GM18951 (cell line): Measurements from ENCODE around the gene MAP3K7CL.

Experiments
- POLR2A ChIP-seq: IDR thresholded peaks from 4 replicates; pipeline ENCODE4 v1.6.1; 2011; ENCODE audit warnings: mild to moderate bottlenecking; ENCODE audit not compliant: insufficient read length, insufficient read depth; ENCODE audit errors: extremely low read depth
- in situ Hi-C: fragments of 300-500 bp; cut with MboI; formaldehyde crosslinking; loops from one replicate; pipeline ENCODE4 v1.12.0; 2022; ENCODE audit warnings: low sequenced_read_pairs, mixed read lengths, inconsistent platforms; ENCODE audit not compliant: unreplicated experiment

The MAP3K7CL gene

GRCh38 chr21:29196670-29197191 is 66.3 kb downstream of the MAP3K7CL start:
- in situ Hi-C loops = no loop called here
- TF ChIP-seq POLR2A = no peak

GRCh38 chr21:29201186-29201585 is 70.7 kb downstream of the MAP3K7CL start:
- TF ChIP-seq POLR2A = no peak
- in situ Hi-C loops = no loop called here

- in situ Hi-C loops = no loop called here
- TF ChIP-seq POLR2A = no peak
Observed at GRCh38 chr21:29205009-29205408, 74.6 kb downstream of the MAP3K7CL start.

GRCh38 chr21:29205988-29206387 is 75.5 kb downstream of the MAP3K7CL start:
- in situ Hi-C loops = no loop called here
- no peak for TF ChIP-seq POLR2A

GRCh38 chr21:29206445-29206844 is 76.0 kb downstream of the MAP3K7CL start:
- in situ Hi-C loops = no loop called here

GRCh38 chr21:29207201-29207600 is 76.8 kb downstream of the MAP3K7CL start:
- in situ Hi-C loops = no loop called here
- no peak for TF ChIP-seq POLR2A

More at GRCh38 chr21:29206445-29206844, 76.0 kb downstream of the MAP3K7CL start:
- no peak for TF ChIP-seq POLR2A

- in situ Hi-C loops = no loop called here
- no peak for TF ChIP-seq POLR2A
Observed at GRCh38 chr21:29208044-29208681, 77.7 kb downstream of the MAP3K7CL start.

GRCh38 chr21:29208682-29209059 is 78.2 kb downstream of the MAP3K7CL start:
- in situ Hi-C loops = no loop called here
- no peak for TF ChIP-seq POLR2A

- in situ Hi-C loops = no loop called here
- no peak for TF ChIP-seq POLR2A
Observed at GRCh38 chr21:29209696-29210095, 79.3 kb downstream of the MAP3K7CL start.

GRCh38 chr21:29211205-29211604 is 80.8 kb downstream of the MAP3K7CL start:
- TF ChIP-seq POLR2A = no peak
- in situ Hi-C loops = no loop called here

- TF ChIP-seq POLR2A = no peak
- in situ Hi-C loops = no loop called here
Observed at GRCh38 chr21:29212446-29212845, 82.0 kb downstream of the MAP3K7CL start.

- in situ Hi-C loops = no loop called here
- no peak for TF ChIP-seq POLR2A
Observed at GRCh38 chr21:29213513-29214385, 83.3 kb downstream of the MAP3K7CL start.

- no peak for TF ChIP-seq POLR2A
- in situ Hi-C loops = no loop called here
Observed at GRCh38 chr21:29215709-29216108, 85.3 kb downstream of the MAP3K7CL start.
